Uterus (tissue), 2 donors: ENCODE measurements around the gene TREML2.

Experiments
- CTCF ChIP-seq, 4 experiments: fragments of 200-600 bp in 2 of 4; fragments of 450-650 bp in 2 of 4; sonication (generic) in 2 of 4; IDR thresholded peaks; one replicate each; pipeline ENCODE4 v1.5.1; 2016 to 2019; ENCODE audit warnings: antibody characterized with exemption in 4 of 4, mild to moderate bottlenecking in 2 of 4, moderate library complexity in 1 of 4
- POLR2A ChIP-seq, 2 donors: fragments of 450-650 bp; IDR thresholded peaks; one replicate each; pipeline ENCODE4 v1.6.1; 2016; ENCODE audit warnings: antibody characterized with exemption in 2 of 2, mild to moderate bottlenecking in 1 of 2, moderate library complexity in 1 of 2

DNA sequence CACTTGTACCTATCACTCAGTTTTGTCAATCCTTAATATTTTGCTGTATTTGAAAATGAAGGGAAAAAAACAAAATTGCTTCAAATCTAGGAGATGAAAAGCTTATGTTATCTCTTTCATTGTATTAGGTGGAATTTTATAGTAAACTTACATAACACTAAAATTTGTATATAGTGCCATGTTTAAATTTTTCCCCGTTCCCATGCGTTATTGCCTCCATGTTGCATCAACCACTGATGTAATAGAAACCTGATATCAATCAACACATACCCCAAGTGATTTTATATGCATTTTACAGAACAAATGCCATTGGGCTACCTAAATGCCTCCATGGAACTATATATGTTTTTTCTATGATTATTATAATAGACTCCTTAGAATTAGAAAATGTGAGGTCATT lies 23.3 kb downstream of the TREML2 start:
- no peak for TF ChIP-seq CTCF (IDR thresholded peaks at IDR 0.05)
- no peak for TF ChIP-seq POLR2A (IDR thresholded peaks at IDR 0.05)
